Muscle layer of duodenum (tissue), 2 donors: Measurements from ENCODE around the gene HCN2.
"Not testable (repeated sequence)": the region's sequence is repeated elsewhere in the genome, so short reads cannot be mapped to it uniquely, and the experiment has no call there.

Experiments used
- H3K27ac ChIP-seq: one replicate; pipeline ENCODE4 v1.7.0; 2013; ENCODE audit warnings: mild to moderate bottlenecking, low read length
- H3K27me3 ChIP-seq: one replicate; pipeline ENCODE4 v1.7.0; 2013; ENCODE audit warnings: low read depth, mild to moderate bottlenecking, control low read depth, low read length
- H3K36me3 ChIP-seq, 2 donors: one replicate each; pipeline ENCODE4 v1.7.0; 2013; ENCODE audit warnings: low read length in 2 of 2, control low read depth in 1 of 2, mild to moderate bottlenecking in 1 of 2; ENCODE audit not compliant: insufficient read depth in 2 of 2, control insufficient read depth in 1 of 2
- H3K4me1 ChIP-seq, 2 donors: one replicate each; pipeline ENCODE4 v1.7.0; 2013; ENCODE audit warnings: low read length in 2 of 2, mild to moderate bottlenecking in 2 of 2, control low read depth in 1 of 2, moderate library complexity in 1 of 2; ENCODE audit not compliant: insufficient read depth in 2 of 2, control insufficient read depth in 1 of 2
- H3K4me3 ChIP-seq, 2 donors: one replicate each; pipeline ENCODE4 v1.7.0; 2013; ENCODE audit warnings: low read length in 2 of 2, low read depth in 1 of 2, mild to moderate bottlenecking in 1 of 2
- H3K9me3 ChIP-seq, 2 donors: one replicate each; pipeline ENCODE4 v1.7.0; 2013; ENCODE audit warnings: low read length in 2 of 2, control low read depth in 1 of 2, mild to moderate bottlenecking in 1 of 2; ENCODE audit not compliant: control insufficient read depth in 1 of 2
- donor health status: healthy.

HCN2 gene

GRCh38 chr19:581399-582111 lies 8.1 kb upstream of the HCN2 start:
- no peak overlapping the region for H3K27ac ChIP-seq
- H3K9me3 ChIP-seq, result no peaks in the 10 kb centered on the region
- H3K36me3 ChIP-seq, result peaks cover 0 to 47% of the 10 kb centered on the region in 2 donors
- no peaks in the 10 kb centered on the region for H3K27me3 ChIP-seq
- no peak overlapping the region for H3K4me3 ChIP-seq
- H3K4me1 ChIP-seq, result no peaks in the 10 kb centered on the region

DNA sequence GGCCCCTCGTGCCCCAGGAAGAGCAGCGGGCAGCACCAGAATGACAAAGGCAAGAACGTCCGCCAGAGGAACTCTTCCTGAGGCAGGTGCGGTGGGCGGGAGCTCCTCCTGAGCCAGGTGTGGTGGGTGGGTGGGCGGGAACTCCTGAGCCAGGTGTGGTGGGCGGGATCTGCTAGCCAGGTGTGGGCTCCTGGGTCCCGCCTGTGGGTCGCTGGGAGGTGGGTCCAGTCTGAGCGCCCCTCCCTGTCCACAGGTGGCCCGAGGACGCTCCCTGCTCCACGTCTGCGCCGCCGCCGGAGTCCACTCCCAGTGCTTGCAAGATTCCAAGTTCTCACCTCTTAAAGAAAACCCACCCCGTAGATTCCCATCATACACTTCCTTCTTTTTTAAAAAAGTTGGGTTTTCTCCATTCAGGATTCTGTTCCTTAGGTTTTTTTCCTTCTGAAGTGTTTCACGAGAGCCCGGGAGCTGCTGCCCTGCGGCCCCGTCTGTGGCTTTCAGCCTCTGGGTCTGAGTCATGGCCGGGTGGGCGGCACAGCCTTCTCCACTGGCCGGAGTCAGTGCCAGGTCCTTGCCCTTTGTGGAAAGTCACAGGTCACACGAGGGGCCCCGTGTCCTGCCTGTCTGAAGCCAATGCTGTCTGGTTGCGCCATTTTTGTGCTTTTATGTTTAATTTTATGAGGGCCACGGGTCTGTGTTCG lies 7.0 kb upstream of the HCN2 start:
- no peaks in the 10 kb centered on the region for H3K9me3 ChIP-seq
- H3K4me3 ChIP-seq, result no peak overlapping the region
- H3K36me3 ChIP-seq, result peaks cover 0 to 47% of the 10 kb centered on the region in 2 donors
- no peak overlapping the region for H3K27ac ChIP-seq
- no peaks in the 10 kb centered on the region for H3K27me3 ChIP-seq
- no peaks in the 10 kb centered on the region for H3K4me1 ChIP-seq

DNA sequence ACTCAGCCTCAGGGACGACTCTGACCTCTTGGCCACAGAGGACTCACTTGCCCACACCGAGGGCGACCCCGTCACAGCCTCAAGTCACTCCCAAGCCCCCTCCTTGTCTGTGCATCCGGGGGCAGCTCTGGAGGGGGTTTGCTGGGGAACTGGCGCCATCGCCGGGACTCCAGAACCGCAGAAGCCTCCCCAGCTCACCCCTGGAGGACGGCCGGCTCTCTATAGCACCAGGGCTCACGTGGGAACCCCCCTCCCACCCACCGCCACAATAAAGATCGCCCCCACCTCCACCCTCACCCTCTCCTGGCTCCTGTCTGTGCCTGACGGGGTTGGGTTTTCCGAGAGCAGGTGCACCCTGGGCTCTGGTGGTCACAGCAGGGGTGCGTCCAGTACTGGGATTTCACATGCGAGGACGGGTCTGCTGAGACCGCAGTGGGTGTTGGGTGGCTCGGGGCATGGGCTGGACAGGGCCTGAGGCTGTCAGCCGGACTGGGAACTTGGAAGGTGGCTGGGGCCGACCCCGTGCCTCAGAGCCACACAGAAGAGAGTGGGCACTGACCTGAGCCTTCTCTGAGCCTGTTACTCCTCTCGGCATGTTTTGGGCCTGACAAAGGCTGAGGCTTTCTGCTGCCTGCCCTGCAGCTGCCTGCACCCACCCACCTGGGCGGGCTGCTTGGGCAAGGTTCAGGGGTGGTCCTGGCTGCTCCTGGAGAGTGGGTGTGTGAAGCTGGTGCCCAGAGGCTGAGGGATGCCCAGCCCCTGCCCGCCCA lies 6.3 kb upstream of the HCN2 start:
- peaks cover 1% of the 10 kb centered on the region for H3K27me3 ChIP-seq
- H3K4me3 ChIP-seq, result no peak overlapping the region
- no peaks in the 10 kb centered on the region for H3K9me3 ChIP-seq
- H3K27ac ChIP-seq, result no peak overlapping the region
- peaks cover 0 to 6% of the 10 kb centered on the region in 2 donors for H3K4me1 ChIP-seq
- peaks cover 0 to 40% of the 10 kb centered on the region in 2 donors for H3K36me3 ChIP-seq

- Histone ChIP-seq H3K36me3 (peaks cover 0 to 40% of the 10 kb centered on the region in 2 donors), H3K27ac (no peak overlapping the region), H3K27me3 (peaks cover 7% of the 10 kb centered on the region), H3K4me1 (peaks cover 0 to 11% of the 10 kb centered on the region in 2 donors), H3K4me3 (no peak overlapping the region), H3K9me3 (no peaks in the 10 kb centered on the region)
Measured at GRCh38 chr19:583968-584239, 5.8 kb upstream of the HCN2 start.

GRCh38 chr19:584240-585001 lies 5.3 kb upstream of the HCN2 start:
- Histone ChIP-seq H3K36me3 (peaks cover 0 to 38% of the 10 kb centered on the region in 2 donors), H3K27ac (no peak overlapping the region), H3K9me3 (no peaks in the 10 kb centered on the region), H3K27me3 (peaks cover 11% of the 10 kb centered on the region), H3K4me1 (peaks cover 0 to 16% of the 10 kb centered on the region in 2 donors), H3K4me3 (no peak overlapping the region)

DNA sequence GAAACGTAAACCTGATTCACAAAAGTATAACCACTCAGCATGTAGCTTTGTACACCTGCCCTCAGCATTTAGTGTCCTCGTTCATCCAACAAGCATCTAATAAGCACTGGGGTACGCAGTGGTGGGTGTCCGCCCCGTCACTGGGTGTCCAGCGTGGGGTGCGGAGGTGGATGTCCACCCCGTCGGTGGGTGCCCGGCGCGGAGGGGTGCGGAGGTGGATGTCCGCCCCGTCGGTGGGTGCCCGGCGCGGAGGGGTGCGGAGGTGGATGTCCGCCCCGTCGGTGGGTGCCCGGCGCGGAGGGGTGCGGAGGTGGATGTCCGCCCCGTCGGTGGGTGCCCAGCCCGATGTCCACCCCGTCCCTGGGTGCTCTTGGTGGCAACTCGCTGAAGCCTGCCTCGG lies 4.5 kb upstream of the HCN2 start:
- Histone ChIP-seq H3K4me1 (peaks cover 0 to 18% of the 10 kb centered on the region in 2 donors), H3K36me3 (peaks cover 0 to 31% of the 10 kb centered on the region in 2 donors), H3K27me3 (peaks cover 11% of the 10 kb centered on the region)
- not testable (repeated sequence) for H3K27ac ChIP-seq, H3K9me3 ChIP-seq, H3K4me3 ChIP-seq

- Histone ChIP-seq H3K36me3 (peaks cover 0 to 27% of the 10 kb centered on the region in 2 donors), H3K4me1 (peaks cover 0 to 19% of the 10 kb centered on the region in 2 donors), H3K9me3 (no peaks in the 10 kb centered on the region), H3K4me3 (no peak overlapping the region), H3K27me3 (peaks cover 11% of the 10 kb centered on the region), H3K27ac (no peak overlapping the region)
Measured at GRCh38 chr19:585551-586110, 4.0 kb upstream of the HCN2 start.

GRCh38 chr19:588093-588740 lies 1.5 kb upstream of the HCN2 start:
- no peak overlapping the region for H3K4me3 ChIP-seq
- H3K4me1 ChIP-seq, result peaks cover 0 to 23% of the 10 kb centered on the region in 2 donors
- H3K27me3 ChIP-seq, result peaks cover 18% of the 10 kb centered on the region
- no peak overlapping the region for H3K27ac ChIP-seq
- H3K9me3 ChIP-seq, result no peaks in the 10 kb centered on the region
- peaks cover 0 to 5% of the 10 kb centered on the region in 2 donors for H3K36me3 ChIP-seq

- no peaks in the 10 kb centered on the region for H3K9me3 ChIP-seq
- H3K36me3 ChIP-seq, result no peaks in the 10 kb centered on the region
- peaks cover 0 to 23% of the 10 kb centered on the region in 2 donors for H3K4me1 ChIP-seq
- H3K4me3 ChIP-seq, result no peak overlapping the region
- peaks cover 18% of the 10 kb centered on the region for H3K27me3 ChIP-seq
- no peak overlapping the region for H3K27ac ChIP-seq
Measured at GRCh38 chr19:588741-589692, 664 bp upstream of the HCN2 start.

DNA sequence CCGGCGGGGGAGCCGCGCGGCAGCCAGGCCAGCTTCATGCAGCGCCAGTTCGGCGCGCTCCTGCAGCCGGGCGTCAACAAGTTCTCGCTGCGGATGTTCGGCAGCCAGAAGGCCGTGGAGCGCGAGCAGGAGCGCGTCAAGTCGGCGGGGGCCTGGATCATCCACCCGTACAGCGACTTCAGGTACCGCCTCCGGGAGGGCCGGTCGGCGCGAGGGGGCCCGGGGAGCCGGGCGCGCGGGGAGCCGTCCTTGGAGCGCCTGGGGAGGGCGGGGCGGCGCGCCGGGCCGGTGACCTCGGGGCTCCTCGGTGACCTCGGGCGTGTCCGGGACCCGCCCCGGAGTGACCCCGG lies 690 bp downstream of the HCN2 start:
- Histone ChIP-seq H3K27ac (no peak overlapping the region), H3K4me1 (peaks cover 0 to 23% of the 10 kb centered on the region in 2 donors), H3K9me3 (no peaks in the 10 kb centered on the region), H3K27me3 (peaks cover 18% of the 10 kb centered on the region), H3K4me3 (no peak overlapping the region), H3K36me3 (no peaks in the 10 kb centered on the region)
